ENCODE results near the gene PKMYT1. TPM values are rescaled to one million over a fixed set of nuclear protein-coding genes. Genes with fewer than 3 reads are reported as not detected.

PKMYT1 gene
- total RNA-seq, 4 donors from 2014 or later: 0.60 to 1.6 (median 1.1) TPM

DNA sequence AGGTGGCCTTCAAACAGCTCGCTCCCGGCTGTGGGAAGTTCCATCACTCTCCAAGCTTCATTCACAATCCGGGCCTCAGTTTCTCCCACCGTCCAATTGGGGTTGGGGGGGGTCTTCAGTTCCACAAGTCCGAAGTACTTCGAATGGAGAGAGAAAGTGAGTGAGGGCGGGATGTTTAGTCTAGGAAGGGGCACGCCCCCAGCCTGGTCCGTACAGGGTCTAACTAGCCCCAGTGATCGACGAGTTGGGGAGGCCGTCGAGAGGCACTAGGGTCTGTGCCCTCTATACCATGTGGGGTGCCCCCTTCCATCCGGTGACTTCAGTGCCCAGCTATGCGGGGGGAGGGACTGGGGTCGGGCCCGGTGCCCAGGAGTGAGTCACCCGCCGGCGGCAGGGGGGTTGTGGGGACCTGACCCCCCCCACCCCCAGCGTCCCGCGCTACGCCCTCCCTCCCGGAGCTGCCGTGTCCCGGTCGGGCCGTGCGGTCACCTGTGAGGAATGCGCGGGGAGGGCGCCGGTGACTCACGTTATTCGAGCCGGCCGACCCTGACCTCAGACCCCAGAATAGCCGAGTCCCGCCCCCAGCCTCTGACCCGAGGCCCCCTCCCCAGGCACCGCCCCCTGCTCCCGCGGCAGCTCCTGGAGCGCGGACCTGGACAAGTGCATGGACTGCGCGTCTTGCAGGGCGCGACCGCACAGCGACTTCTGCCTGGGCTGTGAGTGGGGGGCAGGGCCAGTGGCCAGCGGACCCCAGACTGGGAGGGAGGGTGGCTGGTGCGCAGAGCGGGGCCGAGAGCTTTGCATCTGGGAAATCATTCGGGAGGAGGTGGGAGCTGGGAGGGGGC, 40.6 kb upstream of the PKMYT1 start:
- DNase-seq (ENCODE audit: low spot score in 2 of 2): peak; percentile 27 to 33
- WGBS, 2 donors: 0 to 1% methylated on average over 25 to 30 of the region's 57 CpGs
- H3K27ac ChIP-seq: peak overlapping the region; percentile 78 to 99 (median 95)
- peaks cover 0 to 6% (median 0%) of the 10 kb centered on the region in 3 donors for H3K36me3 ChIP-seq
- peaks cover 0 to 67% (median 31%) of the 10 kb centered on the region in 4 donors for H3K4me1 ChIP-seq
- no peaks in the 10 kb centered on the region for H3K9me3 ChIP-seq
- peak; percentile 15 to 69 for TF ChIP-seq EP300 (IDR thresholded peaks at IDR 0.05)
- TF ChIP-seq, protein P1, sequence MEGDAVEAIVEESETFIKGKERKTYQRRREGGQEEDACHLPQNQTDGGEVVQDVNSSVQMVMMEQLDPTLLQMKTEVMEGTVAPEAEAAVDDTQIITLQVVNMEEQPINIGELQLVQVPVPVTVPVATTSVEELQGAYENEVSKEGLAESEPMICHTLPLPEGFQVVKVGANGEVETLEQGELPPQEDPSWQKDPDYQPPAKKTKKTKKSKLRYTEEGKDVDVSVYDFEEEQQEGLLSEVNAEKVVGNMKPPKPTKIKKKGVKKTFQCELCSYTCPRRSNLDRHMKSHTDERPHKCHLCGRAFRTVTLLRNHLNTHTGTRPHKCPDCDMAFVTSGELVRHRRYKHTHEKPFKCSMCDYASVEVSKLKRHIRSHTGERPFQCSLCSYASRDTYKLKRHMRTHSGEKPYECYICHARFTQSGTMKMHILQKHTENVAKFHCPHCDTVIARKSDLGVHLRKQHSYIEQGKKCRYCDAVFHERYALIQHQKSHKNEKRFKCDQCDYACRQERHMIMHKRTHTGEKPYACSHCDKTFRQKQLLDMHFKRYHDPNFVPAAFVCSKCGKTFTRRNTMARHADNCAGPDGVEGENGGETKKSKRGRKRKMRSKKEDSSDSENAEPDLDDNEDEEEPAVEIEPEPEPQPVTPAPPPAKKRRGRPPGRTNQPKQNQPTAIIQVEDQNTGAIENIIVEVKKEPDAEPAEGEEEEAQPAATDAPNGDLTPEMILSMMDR (IDR thresholded peaks at IDR 0.05): no peak
- H3K27me3 ChIP-seq: peaks cover 0 to 23% of the 10 kb centered on the region in 2 donors
- peak overlapping the region; percentile 42 to 65 (median 63) for H3K4me3 ChIP-seq

- H3K4me1 ChIP-seq: peaks cover 0 to 64% (median 31%) of the 10 kb centered on the region in 4 donors
- TF ChIP-seq EP300 (IDR thresholded peaks at IDR 0.05): no peak
- peak; percentile 75 to 82 for TF ChIP-seq POLR2A (IDR thresholded peaks at IDR 0.05)
- TF ChIP-seq, protein P1 (IDR thresholded peaks at IDR 0.05): peak in 2 of 5 experiments; percentile 44 to 45
- H3K36me3 ChIP-seq: no peaks in the 10 kb centered on the region
- H3K4me3 ChIP-seq: peak within 1 kb of the TSS; percentile 42 to 65 (median 63)
- H3K27me3 ChIP-seq: peaks cover 0 to 23% of the 10 kb centered on the region in 2 donors
- DNase-seq (ENCODE audit: low spot score in 2 of 2): peak; percentile 42 to 47
- WGBS, 2 donors: 1 to 3% methylated on average over 6 to 19 of the region's 49 CpGs
- H3K27ac ChIP-seq: peak within 1 kb of the TSS; percentile 78 to 99 (median 95)
- H3K9me3 ChIP-seq: no peaks in the 10 kb centered on the region
These were observed 40.0 kb upstream of the PKMYT1 start, which contains the start of gene TNFRSF12A for GRCh38 chr16:3020247-3020603. TSS of gene TNFRSF12A (plus strand) at chr16:3020368. CDS start at chr16:3020398, 30 bp downstream.

DNA sequence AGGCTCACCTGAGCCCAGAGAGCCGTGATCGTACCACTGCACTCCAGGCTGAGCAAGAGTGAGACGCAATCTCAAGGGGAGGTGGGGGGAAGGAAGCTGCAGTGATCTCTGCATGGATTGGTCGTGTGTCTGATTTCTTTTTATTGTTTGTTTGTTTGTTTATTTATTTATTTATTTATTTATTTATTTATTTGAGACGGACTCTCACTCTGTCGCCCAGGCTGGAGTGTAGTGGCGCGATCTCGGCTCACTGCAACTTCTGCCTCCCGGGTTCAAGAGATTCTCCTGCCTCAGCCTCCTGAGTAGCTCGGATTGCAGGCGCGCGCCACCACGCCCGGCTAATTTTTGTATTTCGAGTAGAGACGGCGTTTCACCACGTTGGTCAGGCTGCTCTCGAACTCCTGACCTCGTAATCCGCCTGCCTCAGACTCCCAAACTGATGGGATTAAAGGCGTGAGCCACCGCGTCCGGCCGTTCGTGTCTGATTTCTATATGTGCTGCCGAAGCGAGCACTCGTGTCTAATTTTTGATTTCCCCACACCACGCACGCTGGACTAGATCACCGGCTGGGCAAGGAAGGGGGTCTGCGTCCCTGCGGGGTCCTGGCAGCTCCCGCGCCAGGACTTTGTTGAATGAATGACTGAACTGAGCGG, 39.5 kb upstream of the PKMYT1 start:
- WGBS, 2 donors: 41 to 45% methylated on average over 29 to 35 of the region's 40 CpGs
- TF ChIP-seq EP300 (IDR thresholded peaks at IDR 0.05): no peak
- H3K4me3 ChIP-seq: peak overlapping the region; percentile 42 to 65 (median 63)
- peak overlapping the region in 1 of 4 donors; percentile 97 for H3K27ac ChIP-seq
- DNase-seq (ENCODE audit: low spot score in 2 of 2): no peak
- no peaks in the 10 kb centered on the region for H3K9me3 ChIP-seq
- no peaks in the 10 kb centered on the region for H3K36me3 ChIP-seq
- H3K4me1 ChIP-seq: peaks cover 0 to 59% (median 31%) of the 10 kb centered on the region in 4 donors
- peaks cover 0 to 23% of the 10 kb centered on the region in 2 donors for H3K27me3 ChIP-seq

- H3K27me3 ChIP-seq: peaks cover 0 to 38% of the 10 kb centered on the region in 2 donors
- no peak for DNase-seq (ENCODE audit: low spot score in 2 of 2)
- WGBS, 2 donors: 5 to 11% methylated on average over 12 to 52 of the region's 52 CpGs
- TF ChIP-seq, protein P1 (IDR thresholded peaks at IDR 0.05): no peak
- TF ChIP-seq EP300 (IDR thresholded peaks at IDR 0.05) (no peak), POLR2A (IDR thresholded peaks at IDR 0.05) (no peak)
- no peak within 1 kb of the TSS for H3K4me3 ChIP-seq
- H3K4me1 ChIP-seq: peaks cover 0 to 46% (median 24%) of the 10 kb centered on the region in 4 donors
- H3K36me3 ChIP-seq: no peaks in the 10 kb centered on the region
- no peaks in the 10 kb centered on the region for H3K9me3 ChIP-seq
- H3K27ac ChIP-seq: no peak within 1 kb of the TSS
These were observed 37.7 kb upstream of the PKMYT1 start, which contains the start of gene CLDN6 for GRCh38 chr16:3017794-3018506. TSS of gene CLDN6 (minus strand) at chr16:3018183. CDS start at chr16:3016021, 2,162 bp downstream.

GRCh38 chr16:3017344-3017743, 37.1 kb upstream of the PKMYT1 start:
- 43 to 58% methylated on average over 12 to 18 of the region's 20 CpGs for WGBS, 2 donors
- Histone ChIP-seq H3K27ac (no peak overlapping the region), H3K9me3 (no peaks in the 10 kb centered on the region), H3K36me3 (no peaks in the 10 kb centered on the region), H3K27me3 (peaks cover 0 to 44% of the 10 kb centered on the region in 2 donors), H3K4me3 (no peak overlapping the region), H3K4me1 (peaks cover 0 to 40% (median 18%) of the 10 kb centered on the region in 4 donors)
- DNase-seq (ENCODE audit: low spot score in 2 of 2): no peak
- TF ChIP-seq EP300 (IDR thresholded peaks at IDR 0.05) (no peak), POLR2A (IDR thresholded peaks at IDR 0.05) (no peak)
- TF ChIP-seq, protein P1 (IDR thresholded peaks at IDR 0.05): no peak
